Uterus (tissue), 4 donors: ENCODE data around the gene RALA. TPM values are rescaled to one million over a fixed set of nuclear protein-coding genes. Genes with fewer than 3 reads are reported as not detected.

Experiments used
- DNase-seq, 2 donors: peaks; one replicate each; pipeline ENCODE4 v3.0.0-alpha.2; 2019 to 2020
- H3K27ac ChIP-seq, 2 donors: fragments of 200-600 bp; sonication (generic); 1 replicate in 1 of 2; 2 replicates in 1 of 2; pipeline ENCODE4 v1.5.1; 2016 to 2018
- H3K27me3 ChIP-seq, 2 donors: fragments of 200-600 bp; sonication (generic); one replicate each; pipeline ENCODE4 v1.5.1; 2018 to 2019; ENCODE audit warnings: control low read depth in 1 of 2
- H3K36me3 ChIP-seq, 2 donors: fragments of 200-600 bp; sonication (generic); one replicate each; pipeline ENCODE4 v1.5.1; 2019; ENCODE audit warnings: control low read depth in 1 of 2
- H3K4me1 ChIP-seq, 2 donors: fragments of 200-600 bp; sonication (generic); one replicate each; pipeline ENCODE4 v1.5.1; 2018 to 2019; ENCODE audit warnings: control low read depth in 1 of 2
- H3K4me3 ChIP-seq, 2 donors: fragments of 200-600 bp; sonication (generic); 1 replicate in 1 of 2; 2 replicates in 1 of 2; pipeline ENCODE4 v1.5.1; 2018 to 2019; ENCODE audit warnings: mild to moderate bottlenecking in 1 of 2
- H3K9me3 ChIP-seq, 2 donors: fragments of 200-600 bp; sonication (generic); one replicate each; pipeline ENCODE4 v1.5.1; 2019; ENCODE audit warnings: control low read depth in 1 of 2
- CTCF ChIP-seq, 4 experiments: fragments of 200-600 bp in 2 of 4; fragments of 450-650 bp in 2 of 4; sonication (generic) in 2 of 4; IDR thresholded peaks; one replicate each; pipeline ENCODE4 v1.5.1; 2016 to 2019; ENCODE audit warnings: antibody characterized with exemption in 4 of 4, mild to moderate bottlenecking in 2 of 4, moderate library complexity in 1 of 4
- POLR2A ChIP-seq, 2 donors: fragments of 450-650 bp; IDR thresholded peaks; one replicate each; pipeline ENCODE4 v1.6.1; 2016; ENCODE audit warnings: antibody characterized with exemption in 2 of 2, mild to moderate bottlenecking in 1 of 2, moderate library complexity in 1 of 2
- intact Hi-C: fragments of 100-400 bp; cut with DNase I; formaldehyde crosslinking; loops from one replicate; pipeline ENCODE4 v1.15.1; 2023; ENCODE audit warnings: low total_unique reads
- total RNA-seq, 4 donors: library from RNA; depleted of rRNA in 3 of 4; stranded (reverse); fragments of >200 nt in 3 of 4; gene quantifications; one replicate each; pipeline versions ENCODE4 v1.1.0 to v1.2.4, GENCODE V29; 2014 to 2023
- donor health status: DM: yes; HTN: yes; CAD: no.

RALA gene
- total RNA-seq, 4 donors from 2014 or later, result 7.4 to 31.1 (median 17.6) TPM

GRCh38 chr7:39744620-39745019 lies 121.2 kb downstream of the RALA start:
- DNase-seq, result no peak
- TF ChIP-seq POLR2A (IDR thresholded peaks at IDR 0.05) (no peak), CTCF (IDR thresholded peaks at IDR 0.05) (no peak)
- no peaks in the 10 kb centered on the region for H3K4me1 ChIP-seq
- H3K9me3 ChIP-seq, result no peaks in the 10 kb centered on the region
- H3K36me3 ChIP-seq, result no peaks in the 10 kb centered on the region
- intact Hi-C loops, result loop anchor here (5.0 kb wide), 1 partner anchor 167 kb away; no protein-coding TSS in a partner anchor
- no peak overlapping the region for H3K27ac ChIP-seq
- no peaks in the 10 kb centered on the region for H3K27me3 ChIP-seq
- H3K4me3 ChIP-seq, result no peak overlapping the region

- TF ChIP-seq POLR2A (IDR thresholded peaks at IDR 0.05) (no peak), CTCF (IDR thresholded peaks at IDR 0.05) (no peak)
- no peak overlapping the region for H3K4me3 ChIP-seq
- no peak overlapping the region for H3K27ac ChIP-seq
- H3K9me3 ChIP-seq, result no peaks in the 10 kb centered on the region
- no peaks in the 10 kb centered on the region for H3K4me1 ChIP-seq
- intact Hi-C loops, result loop anchor here (5.0 kb wide), 1 partner anchor 168 kb away; no protein-coding TSS in a partner anchor
- H3K36me3 ChIP-seq, result no peaks in the 10 kb centered on the region
- H3K27me3 ChIP-seq, result no peaks in the 10 kb centered on the region
- DNase-seq, result no peak
Observed at GRCh38 chr7:39745320-39745719, 121.9 kb downstream of the RALA start.

- peak; percentile 76 to 82 (median 81) for TF ChIP-seq CTCF (IDR thresholded peaks at IDR 0.05)
- no peak for TF ChIP-seq POLR2A (IDR thresholded peaks at IDR 0.05)
- Histone ChIP-seq H3K27me3 (no peaks in the 10 kb centered on the region), H3K36me3 (no peaks in the 10 kb centered on the region), H3K27ac (no peak overlapping the region), H3K4me3 (no peak overlapping the region), H3K9me3 (no peaks in the 10 kb centered on the region), H3K4me1 (no peaks in the 10 kb centered on the region)
- peak; percentile 75 to 81 for DNase-seq
- intact Hi-C loops, result loop anchor here (5.0 kb wide), 1 partner anchor 169 kb away; no protein-coding TSS in a partner anchor
Observed at GRCh38 chr7:39746103-39746819, 122.9 kb downstream of the RALA start.

- Histone ChIP-seq H3K9me3 (no peaks in the 10 kb centered on the region), H3K27me3 (no peaks in the 10 kb centered on the region), H3K27ac (no peak overlapping the region), H3K36me3 (no peaks in the 10 kb centered on the region), H3K4me3 (no peak overlapping the region), H3K4me1 (no peaks in the 10 kb centered on the region)
- intact Hi-C loops, result loop anchor here (5.0 kb wide), 1 partner anchor 172 kb away; no protein-coding TSS in a partner anchor
- no peak for TF ChIP-seq POLR2A (IDR thresholded peaks at IDR 0.05)
- no peak for TF ChIP-seq CTCF (IDR thresholded peaks at IDR 0.05)
- DNase-seq, result no peak
Observed at GRCh38 chr7:39749177-39749576, 125.8 kb downstream of the RALA start.

GRCh38 chr7:39749717-39750116 lies 126.3 kb downstream of the RALA start:
- intact Hi-C loops, result loop anchor here (5.0 kb wide), 1 partner anchor 172 kb away; no protein-coding TSS in a partner anchor
- Histone ChIP-seq H3K4me3 (no peak overlapping the region), H3K36me3 (no peaks in the 10 kb centered on the region), H3K4me1 (no peaks in the 10 kb centered on the region), H3K27ac (no peak overlapping the region), H3K9me3 (no peaks in the 10 kb centered on the region), H3K27me3 (no peaks in the 10 kb centered on the region)
- TF ChIP-seq POLR2A (IDR thresholded peaks at IDR 0.05) (no peak), CTCF (IDR thresholded peaks at IDR 0.05) (no peak)
- DNase-seq, result no peak
